Fibroblast of the aortic adventitia (primary cell): Measurements from ENCODE around the gene SLC12A1. TPM values are rescaled to one million over a fixed set of nuclear protein-coding genes. Genes with fewer than 3 reads are reported as not detected.

Experiments used
- DNase-seq: peaks from one replicate; pipeline ENCODE4 v3.0.0-alpha.2; 2010; ENCODE audit warnings: low read depth
- H3K4me3 ChIP-seq: 2 replicates; pipeline ENCODE4 v1.5.1; 2011; ENCODE audit warnings: low read depth, mild to moderate bottlenecking, control low read depth, low read length, moderate library complexity
- CTCF ChIP-seq: IDR thresholded peaks from 2 replicates; pipeline ENCODE4 v1.5.1; 2011; ENCODE audit warnings: mild to moderate bottlenecking, low read length, control low read depth, inconsistent platforms; ENCODE audit not compliant: insufficient read depth
- total RNA-seq: library from RNA; depleted of rRNA; stranded (reverse); fragments of >200 nt; gene quantifications from 2 replicates; pipeline ENCODE4 v1.2.3, GENCODE V29; 2012; ENCODE audit warnings: low replicate concordance

The SLC12A1 gene
- total RNA-seq, 1 donor = under 0.01 TPM

GRCh38 chr15:48233246-48233645, 27.1 kb downstream of the SLC12A1 start:
- DNase-seq = no peak
- TF ChIP-seq CTCF = no peak
- no peak overlapping the region for H3K4me3 ChIP-seq

- no peak for DNase-seq
- no peak for TF ChIP-seq CTCF
- no peak overlapping the region for H3K4me3 ChIP-seq
Observed at GRCh38 chr15:48239334-48239733, 33.2 kb downstream of the SLC12A1 start.

- DNase-seq = no peak
- no peak for TF ChIP-seq CTCF
- H3K4me3 ChIP-seq = no peak overlapping the region
Observed at GRCh38 chr15:48242015-48242414, 35.9 kb downstream of the SLC12A1 start.

GRCh38 chr15:48242535-48242934, 36.4 kb downstream of the SLC12A1 start:
- no peak for DNase-seq
- H3K4me3 ChIP-seq = no peak overlapping the region
- TF ChIP-seq CTCF = no peak

GRCh38 chr15:48244921-48245320, 38.8 kb downstream of the SLC12A1 start:
- H3K4me3 ChIP-seq = no peak overlapping the region
- DNase-seq = peak; percentile 30
- TF ChIP-seq CTCF = no peak

- no peak overlapping the region for H3K4me3 ChIP-seq
- no peak for TF ChIP-seq CTCF
- no peak for DNase-seq
Observed at GRCh38 chr15:48248414-48248813, 42.3 kb downstream of the SLC12A1 start.

GRCh38 chr15:48250640-48251076, 44.6 kb downstream of the SLC12A1 start:
- H3K4me3 ChIP-seq = no peak overlapping the region
- peak; percentile 88 for DNase-seq
- peak; percentile 79 for TF ChIP-seq CTCF
